Measurements from ENCODE around the gene RUSF1.

- no peak for TF ChIP-seq EZH2 (IDR thresholded peaks at IDR 0.05; ENCODE audit: insufficient read depth, poor library complexity, severe bottlenecking)
- TF ChIP-seq EZH2phosphoT487 (IDR thresholded peaks at IDR 0.05; ENCODE audit: insufficient read depth, low read depth) = no peak
Measured at GRCh38 chr16:31474173-31474714, 33.9 kb downstream of the RUSF1 start.
